A549 (cell line): ENCODE results near the gene LMTK3. TPM values are rescaled to one million over a fixed set of nuclear protein-coding genes. Genes with fewer than 3 reads are reported as not detected.

ENCODE experiments used
- ATAC-seq, 2 experiments: fragments of 200-7000 bp in 1 of 2; fragments of >200 bp in 1 of 2; cut with Nextera tagmentation in 1 of 2; cut with Tn5 transposase in 1 of 2; 3 replicates each; pipeline versions ENCODE4 v1.8.0 to v1.9.1; 2018 to 2020; ENCODE audit warnings: mild to moderate bottlenecking in 1 of 2, moderate library complexity in 1 of 2
- CTCF ChIA-PET: fragments of 300-600 bp; sonication (Branson Sonifier 250); formaldehyde crosslinking; extraction: SDS; loops from one replicate; lab custom pipeline; 2021; ENCODE audit warnings: antibody characterized with exemption, inconsistent platforms; lab: Yijun Ruan, JAX
- POLR2A ChIA-PET: fragments of 350-600 bp; formaldehyde crosslinking; extraction: SDS; loops from one replicate; lab custom pipeline; 2021; ENCODE audit warnings: antibody characterized with exemption, inconsistent platforms; lab: Yijun Ruan, JAX
- DNase-seq, 2 experiments: peaks; one replicate each; pipeline versions ENCODE4 v3.0.0 to v3.0.0-alpha.2; 2011 to 2016; ENCODE audit warnings: low read depth in 1 of 2, low spot score in 1 of 2
- FAIRE-seq: peaks from 2 replicates; lab custom pipeline; 2011; peaks lifted over from hg19 to GRCh38; lab: Jason Lieb, UNC
- H3K27ac ChIP-seq, 2 experiments: fragments of >200 bp; sonication (Bioruptor Twin); formaldehyde crosslinking; 3 replicates each; pipeline ENCODE4 v1.5.1; 2016 to 2017
- H3K4me1 ChIP-seq: fragments of >200 bp; sonication (Bioruptor Twin); formaldehyde crosslinking; 3 replicates; pipeline ENCODE4 v1.6.1; 2016
- H3K4me2 ChIP-seq: fragments of >200 bp; sonication (Bioruptor Twin); formaldehyde crosslinking; 3 replicates; pipeline ENCODE4 v1.6.1; 2016
- H3K4me3 ChIP-seq: fragments of >200 bp; sonication (Bioruptor Twin); formaldehyde crosslinking; 3 replicates; pipeline ENCODE4 v1.5.1; 2016
- H3K9me3 ChIP-seq: fragments of >200 bp; sonication (Bioruptor Twin); formaldehyde crosslinking; 3 replicates; pipeline ENCODE4 v1.6.1; 2016
- ATOH8 ChIP-seq: fragments of 250-450 bp; sonication (Bioruptor Pico); IDR thresholded peaks from 2 replicates; pipeline ENCODE4 v1.5.0; 2020; ENCODE audit warnings: low read depth, mild to moderate bottlenecking, moderate library complexity
- CBX2 ChIP-seq: fragments of 200-600 bp; sonication (generic); IDR thresholded peaks from 2 replicates; pipeline ENCODE4 v1.6.1; 2016; ENCODE audit warnings: low read depth, mild to moderate bottlenecking, borderline replicate concordance
- CHD2 ChIP-seq: fragments of 150-350 bp; IDR thresholded peaks from 2 replicates; pipeline ENCODE4 v1.6.1; 2014; ENCODE audit warnings: low read length; ENCODE audit not compliant: partially characterized antibody
- CTCF ChIP-seq: fragments of >200 bp; sonication (Bioruptor Twin); formaldehyde crosslinking; IDR thresholded peaks from 3 replicates; pipeline ENCODE4 v1.5.1; 2016
- E2F6 ChIP-seq: IDR thresholded peaks from 2 replicates; pipeline ENCODE4 v1.6.1; 2012; ENCODE audit warnings: low read depth, borderline replicate concordance
- EHMT2 ChIP-seq: fragments of 200-600 bp; sonication (generic); IDR thresholded peaks from 2 replicates; pipeline ENCODE4 v1.6.1; 2016; ENCODE audit warnings: antibody characterized with exemption, low read depth, mild to moderate bottlenecking, moderate library complexity
- ELK1 ChIP-seq: fragments of 150-350 bp; IDR thresholded peaks from 2 replicates; pipeline ENCODE4 v1.6.1; 2014; ENCODE audit warnings: low read depth, mild to moderate bottlenecking, low read length
- FOSL2 ChIP-seq, 2 experiments: fragments of 450-650 bp in 1 of 2; fragments of >200 bp in 1 of 2; sonication (Bioruptor Twin) in 1 of 2; formaldehyde crosslinking; IDR thresholded peaks; 2 replicates each; pipeline versions ENCODE4 v1.5.0 to v1.6.1; 2016 to 2020; ENCODE audit warnings: mild to moderate bottlenecking in 1 of 2, moderate library complexity in 1 of 2
- HOXA7 ChIP-seq: fragments of 250-450 bp; sonication (Bioruptor Pico); IDR thresholded peaks from 2 replicates; pipeline ENCODE4 v1.5.0; 2020; ENCODE audit warnings: mild to moderate bottlenecking, moderate library complexity
- KDM5A ChIP-seq: fragments of 200-600 bp; sonication (generic); IDR thresholded peaks from 2 replicates; pipeline ENCODE4 v1.6.1; 2016; ENCODE audit warnings: antibody characterized with exemption, mild to moderate bottlenecking
- MAX ChIP-seq: IDR thresholded peaks from 2 replicates; pipeline ENCODE4 v1.6.1; 2012
- MAZ ChIP-seq: fragments of 150-350 bp; IDR thresholded peaks from 2 replicates; pipeline ENCODE4 v1.6.1; 2014; ENCODE audit warnings: antibody characterized with exemption, low read depth, low read length, borderline replicate concordance
- NR3C1 ChIP-seq: fragments of >200 bp; sonication (Bioruptor Twin); formaldehyde crosslinking; IDR thresholded peaks from 3 replicates; pipeline ENCODE4 v1.6.1; 2017
- POLR2A ChIP-seq: IDR thresholded peaks from 2 replicates; pipeline ENCODE4 v1.6.1; 2012; ENCODE audit warnings: mild to moderate bottlenecking, low read length
- REST ChIP-seq: fragments of 200-600 bp; sonication (generic); IDR thresholded peaks from 2 replicates; pipeline ENCODE4 v1.6.1; 2016; ENCODE audit warnings: antibody characterized with exemption, mild to moderate bottlenecking, moderate library complexity
- RFX5 ChIP-seq: fragments of 450-650 bp; IDR thresholded peaks from 2 replicates; pipeline ENCODE4 v1.7.1; 2014; ENCODE audit warnings: antibody characterized with exemption, mild to moderate bottlenecking, moderate library complexity
- ZFP36 ChIP-seq: fragments of 450-650 bp; IDR thresholded peaks from 2 replicates; pipeline ENCODE4 v1.6.1; 2014; ENCODE audit warnings: borderline replicate concordance; ENCODE audit not compliant: partially characterized antibody
- ZNF302 ChIP-seq: fragments of 250-450 bp; sonication (Bioruptor Pico); IDR thresholded peaks from 2 replicates; pipeline ENCODE4 v1.9.0; 2021; ENCODE audit warnings: inconsistent platforms, mild to moderate bottlenecking, moderate library complexity
- WGBS: methylation state at CpG from one replicate; pipeline ENCODE4 v1.1.6; 2017; ENCODE audit errors: missing lambda C conversion rate; 5-methylcytosine and 5-hydroxymethylcytosine counted together
- polyA plus RNA-seq, 4 experiments: library from polyadenylated mRNA; depleted of rRNA in 3 of 4; stranded (reverse); fragments of >200 nt; fragmentation: RNase III in 1 of 4; extraction: RNeasy Plus Mini Kit Qiagen cat#74134 plus additional on column Dnase treatment in 1 of 4; gene quantifications; 2 replicates in 3 of 4; 3 replicates in 1 of 4; pipeline ENCODE4 v1.2.3, GENCODE V29; 2011 to 2017

LMTK3 gene
- polyA plus RNA-seq, 2 of the 4 experiments (the other 2 are of a cell fraction): 0.62 to 6.1 TPM

- peak overlapping the region; percentile 74 for H3K4me2 ChIP-seq
- peak; percentile 95 to 100 for DNase-seq
- TF ChIP-seq POLR2A (peak; percentile 89), KDM5A (no peak), MAZ (no peak), MAX (peak; percentile 62; the same call in 1 of the 2 replicates), EHMT2 (no peak), E2F6 (peak; percentile 83)
- H3K27ac ChIP-seq: peak overlapping the region; percentile 86 to 94
- ChIA-PET POLR2A (interaction anchor here (0.6 to 2.6 kb wide), 22 partner anchors 9 to 172 kb away, joined by 3 to 18 read pairs (median 4); partner anchors contain the start of genes KDELR1, LMTK3, RPL18 and SPHK2), CTCF (interaction anchor here (0.7 to 9.5 kb wide), 9 partner anchors 12 to 116 kb away, joined by 3 to 152 read pairs (median 4); no protein-coding TSS in a partner anchor)
- no peaks in the 10 kb centered on the region for H3K9me3 ChIP-seq
- WGBS: 1% methylated on average over 28 of the region's 47 CpGs
- FAIRE-seq: no peak
- peak overlapping the region; percentile 65 for H3K4me3 ChIP-seq
- ATAC-seq: peak; percentile 67 to 85
- H3K4me1 ChIP-seq: peaks cover 50% of the 10 kb centered on the region
Observed at GRCh38 chr19:48492925-48493717, 18.5 kb downstream of the LMTK3 start.

- DNase-seq: no peak
- no peak for ATAC-seq
- Histone ChIP-seq H3K4me2 (peak overlapping the region; percentile 65; the same call in 2 of the 3 replicates), H3K4me1 (peaks cover 62% of the 10 kb centered on the region), H3K27ac (peak overlapping the region in 1 of 2 experiments; percentile 94; a peak in 3 of 6 replicates), H3K4me3 (no peak overlapping the region), H3K9me3 (no peaks in the 10 kb centered on the region)
- WGBS: 86% methylated on average over 10 of the region's 10 CpGs
- no peak for FAIRE-seq
- POLR2A ChIA-PET: interaction anchor here (2.6 kb wide), 2 partner anchors 92 to 127 kb away, joined by 15 to 18 read pairs; partner anchors contain the start of genes RPL18 and SPHK2
- CTCF ChIA-PET: interaction anchor here (5.3 to 9.5 kb wide), 3 partner anchors 15 to 117 kb away, joined by 24 to 268 read pairs (median 145); no protein-coding TSS in a partner anchor
- TF ChIP-seq ZNF302 (CRISPR knock-in tag) (no peak), HOXA7 (CRISPR knock-in tag) (no peak), POLR2A (no peak), ATOH8 (CRISPR knock-in tag) (no peak), ELK1 (no peak), CBX2 (no peak), RFX5 (no peak), FOSL2 (IDR thresholded peaks at IDR 0.05) (no peak), FOSL2 (CRISPR knock-in tag; IDR thresholded peaks at IDR 0.05) (no peak), REST (no peak), CTCF (no peak), NR3C1 (no peak), CHD2 (no peak), ZFP36 (no peak)
Observed at GRCh38 chr19:48491793-48492123, 19.9 kb downstream of the LMTK3 start.
